Activated naive CD4-positive, alpha-beta T cell treated with anti-CD3 and anti-CD28 coated beads for 36 hours (primary cell): Measurements from ENCODE around the gene ZNF844. TPM values are rescaled to one million over a fixed set of nuclear protein-coding genes. Genes with fewer than 3 reads are reported as not detected.

ENCODE experiments used
- CTCF ChIA-PET: fragments of 350-600 bp; sonication (Branson Sonifier 250); formaldehyde crosslinking; loops from one replicate; lab custom pipeline; 2021; ENCODE audit warnings: antibody characterized with exemption; lab: Charles Lee
- DNase-seq: peaks from one replicate; pipeline ENCODE4 v3.0.0-alpha.2; 2020
- H3K27ac Mint-ChIP-seq: one replicate; pipeline ENCODE4 v1.8.0; 2021; ENCODE audit warnings: mild to moderate bottlenecking, mixed read lengths
- H3K27me3 Mint-ChIP-seq: one replicate; pipeline ENCODE4 v1.8.0; 2021; ENCODE audit warnings: low read depth, mixed read lengths
- H3K36me3 Mint-ChIP-seq: one replicate; pipeline ENCODE4 v1.8.0; 2021; ENCODE audit warnings: low read depth, mixed read lengths
- H3K4me1 Mint-ChIP-seq: one replicate; pipeline ENCODE4 v1.8.0; 2021; ENCODE audit warnings: low read depth, mixed read lengths
- H3K4me3 Mint-ChIP-seq: one replicate; pipeline ENCODE4 v1.8.0; 2021; ENCODE audit warnings: mild to moderate bottlenecking, moderate library complexity, mixed read lengths
- H3K9me3 Mint-ChIP-seq: one replicate; pipeline ENCODE4 v1.8.0; 2021; ENCODE audit warnings: mixed read lengths
- intact Hi-C: fragments of 100-400 bp; cut with micrococcal nuclease; formaldehyde crosslinking; loops from one replicate; pipeline ENCODE4 v1.15.1; 2023
- total RNA-seq, 2 experiments: library from RNA; stranded (reverse); gene quantifications; one replicate each; pipeline ENCODE4 v1.2.3, GENCODE V29; 2021

Gene ZNF844
- total RNA-seq = 1 to 10 TPM; 1.6 TPM

- Mint-ChIP-seq H3K4me1 (peaks cover 6% of the 10 kb centered on the region), H3K27ac (no peak within 1 kb of the TSS), H3K4me3 (peak within 1 kb of the TSS; percentile 80), H3K27me3 (no peaks in the 10 kb centered on the region), H3K9me3 (peaks cover 7% of the 10 kb centered on the region), H3K36me3 (peaks cover 14% of the 10 kb centered on the region)
- CTCF ChIA-PET = interaction anchor here (1.4 kb wide), 1 partner anchor 26 kb away, joined by 6 read pairs; no protein-coding TSS in a partner anchor
- intact Hi-C loops = no loop called here
- peak; percentile 85 for DNase-seq
These were observed at the start of gene ZNF844 for GRCh38 chr19:12064590-12065538. Gene ZNF844 (plus strand): TSS chr19:12064731. CDS start chr19:12064874, 143 bp downstream.

DNA sequence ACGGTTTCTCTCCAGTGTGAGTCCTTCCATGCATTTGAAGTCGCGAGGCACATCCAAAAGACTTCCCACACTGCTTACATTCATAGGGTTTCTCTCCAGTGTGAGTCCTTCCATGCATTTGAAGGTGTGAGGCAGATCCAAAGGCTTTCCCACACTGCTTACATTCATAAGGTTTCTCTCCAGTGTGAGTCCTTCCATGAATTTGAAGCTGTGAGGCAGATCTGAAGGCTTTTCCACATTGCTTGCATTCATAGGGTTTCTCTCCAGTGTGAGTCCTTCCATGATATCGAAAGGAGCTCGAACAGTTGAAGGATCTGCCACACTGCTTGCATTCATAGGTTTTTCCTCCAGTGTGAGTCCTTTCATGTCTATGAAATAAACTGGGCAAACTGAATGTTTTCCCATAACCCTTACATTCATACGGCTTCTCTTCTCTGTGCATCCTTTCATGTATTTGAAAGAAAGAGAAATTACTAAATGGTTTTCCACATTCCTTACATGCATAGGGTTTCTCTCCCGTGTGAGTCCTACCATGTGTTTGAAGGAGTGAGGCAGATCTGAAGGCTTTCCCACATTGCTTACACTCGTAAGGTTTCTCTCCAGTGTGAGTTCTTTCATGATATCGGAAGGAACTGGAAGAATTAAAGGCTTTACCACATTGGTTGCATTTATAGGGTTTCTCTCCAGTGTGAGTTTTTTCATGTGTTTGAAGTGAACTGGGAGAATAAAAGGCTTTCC lies 49.3 kb upstream of the ZNF844 start:
- Mint-ChIP-seq H3K36me3 (peaks cover 72% of the 10 kb centered on the region), H3K4me3 (no peak overlapping the region), H3K27ac (no peak overlapping the region), H3K9me3 (peaks cover 49% of the 10 kb centered on the region), H3K27me3 (no peaks in the 10 kb centered on the region), H3K4me1 (no peaks in the 10 kb centered on the region)
- intact Hi-C loops = no loop called here
- CTCF ChIA-PET = interaction anchor here (0.7 kb wide), 1 partner anchor 149 kb away, joined by 3 read pairs; no protein-coding TSS in a partner anchor
- no peak for DNase-seq

GRCh38 chr19:12015753-12016116 lies 48.8 kb upstream of the ZNF844 start:
- DNase-seq = no peak
- H3K36me3 Mint-ChIP-seq = peaks cover 70% of the 10 kb centered on the region
- H3K27ac Mint-ChIP-seq = no peak overlapping the region
- H3K27me3 Mint-ChIP-seq = no peaks in the 10 kb centered on the region
- no peak overlapping the region for H3K4me3 Mint-ChIP-seq
- peaks cover 49% of the 10 kb centered on the region for H3K9me3 Mint-ChIP-seq
- CTCF ChIA-PET = no interaction called here
- intact Hi-C loops = no loop called here
- H3K4me1 Mint-ChIP-seq = no peaks in the 10 kb centered on the region

GRCh38 chr19:12034198-12034597 lies 30.3 kb upstream of the ZNF844 start:
- Mint-ChIP-seq H3K36me3 (peaks cover 12% of the 10 kb centered on the region), H3K27ac (no peak overlapping the region), H3K4me1 (peaks cover 10% of the 10 kb centered on the region), H3K27me3 (peaks cover 12% of the 10 kb centered on the region), H3K4me3 (peak overlapping the region; percentile 52), H3K9me3 (peaks cover 14% of the 10 kb centered on the region)
- CTCF ChIA-PET = interaction anchor here (1.4 kb wide), 1 partner anchor 45 kb away, joined by 3 read pairs; no protein-coding TSS in a partner anchor
- DNase-seq = no peak
- intact Hi-C loops = no loop called here

DNA sequence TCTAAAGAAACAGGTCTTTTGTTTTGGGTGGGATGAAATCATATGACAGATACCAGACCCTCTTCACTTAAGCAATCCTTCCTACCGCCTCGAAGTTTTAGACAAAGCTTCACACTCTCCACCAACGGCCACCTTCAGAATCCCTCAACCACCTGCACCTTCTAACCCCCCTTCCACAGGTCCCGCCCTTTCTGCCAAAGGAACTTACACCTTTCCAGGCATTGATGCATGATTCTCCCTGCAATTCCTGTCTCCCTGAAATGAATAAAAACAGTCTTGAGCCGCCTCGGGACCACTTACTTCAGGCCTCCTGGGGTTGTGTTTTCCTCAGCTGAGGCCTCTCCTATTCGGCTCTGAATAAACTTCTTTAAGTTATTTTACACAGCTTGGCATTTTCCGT lies 29.9 kb upstream of the ZNF844 start:
- CTCF ChIA-PET = interaction anchor here (1.4 kb wide), 1 partner anchor 45 kb away, joined by 3 read pairs; no protein-coding TSS in a partner anchor
- H3K4me1 Mint-ChIP-seq = peaks cover 10% of the 10 kb centered on the region
- intact Hi-C loops = no loop called here

DNA sequence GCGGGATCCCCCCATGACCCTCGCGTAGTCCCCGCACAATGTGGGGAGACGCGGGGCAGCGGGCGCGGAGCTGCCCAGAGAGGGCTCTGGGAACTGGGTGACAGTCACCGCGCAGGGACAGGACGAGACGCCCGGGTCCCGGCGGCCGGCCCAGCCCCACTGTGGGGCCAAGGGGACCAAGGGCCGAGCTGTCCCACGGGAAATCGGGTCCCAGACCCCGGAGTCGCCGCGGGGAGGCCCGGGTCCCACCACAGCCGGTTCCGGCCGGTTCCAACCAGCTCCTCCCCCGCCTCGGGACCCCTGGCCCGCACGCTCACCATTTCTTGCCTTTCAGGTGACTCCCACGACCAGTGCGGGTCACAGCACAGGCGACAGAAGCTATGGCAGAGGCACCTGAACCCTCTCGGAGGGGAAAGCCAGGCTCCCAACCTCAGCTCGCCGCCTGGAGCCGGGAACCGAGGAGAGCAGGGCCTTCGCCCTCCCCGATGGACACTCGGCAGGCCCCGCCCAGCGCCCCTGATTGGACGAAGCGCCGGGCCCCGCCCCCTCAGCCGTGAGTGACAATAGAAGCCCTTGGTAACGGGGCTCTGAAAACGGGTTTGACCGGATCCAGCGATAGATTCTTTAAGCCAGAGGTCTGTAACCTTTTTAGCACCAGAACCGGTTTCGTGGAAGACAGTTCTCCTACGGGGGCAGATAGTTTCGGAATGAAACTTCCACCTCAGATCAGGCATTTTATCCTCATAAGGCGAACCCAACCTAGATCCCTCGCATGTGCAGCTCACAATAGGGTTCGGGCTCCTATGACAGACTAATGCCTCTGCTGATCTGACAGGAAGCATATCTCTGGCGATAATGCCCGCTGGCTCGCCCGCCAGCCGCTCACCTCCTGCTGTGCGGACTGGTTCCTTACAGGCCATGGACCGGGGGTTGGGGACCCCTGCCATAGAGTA lies 29.0 kb upstream of the ZNF844 start, which contains the start of gene ZNF433:
Gene ZNF433 (minus strand): TSS at position 460 of the 953 bp plus-strand sequence. CDS start 140 bp downstream, at position 320.
- Mint-ChIP-seq H3K27ac (peak within 1 kb of the TSS; percentile 75), H3K36me3 (peaks cover 12% of the 10 kb centered on the region), H3K4me3 (peak within 1 kb of the TSS; percentile 72), H3K9me3 (peaks cover 14% of the 10 kb centered on the region), H3K27me3 (peaks cover 12% of the 10 kb centered on the region), H3K4me1 (peaks cover 10% of the 10 kb centered on the region)
- intact Hi-C loops = loop anchor here (2.0 kb wide), 1 partner anchor 35 kb away; no protein-coding TSS in a partner anchor
- peak; percentile 69 for DNase-seq
- CTCF ChIA-PET = interaction anchor here (0.5 to 1.4 kb wide), 5 partner anchors 34 to 205 kb away, joined by 3 to 6 read pairs (median 5); no protein-coding TSS in a partner anchor

More for the DNA sequence above, 29.9 kb upstream of the ZNF844 start:
- H3K36me3 Mint-ChIP-seq = peaks cover 12% of the 10 kb centered on the region
- no peak for DNase-seq
- peaks cover 14% of the 10 kb centered on the region for H3K9me3 Mint-ChIP-seq
- peak overlapping the region; percentile 52 for H3K4me3 Mint-ChIP-seq
- H3K27me3 Mint-ChIP-seq = peaks cover 12% of the 10 kb centered on the region
- H3K27ac Mint-ChIP-seq = peak overlapping the region; percentile 75

GRCh38 chr19:12042893-12043292 lies 21.6 kb upstream of the ZNF844 start:
- H3K36me3 Mint-ChIP-seq = peaks cover 28% of the 10 kb centered on the region
- H3K27ac Mint-ChIP-seq = no peak overlapping the region
- H3K27me3 Mint-ChIP-seq = no peaks in the 10 kb centered on the region
- H3K4me1 Mint-ChIP-seq = no peaks in the 10 kb centered on the region
- CTCF ChIA-PET = interaction anchor here (0.6 kb wide), 2 partner anchors 17 to 122 kb away, joined by 3 read pairs; no protein-coding TSS in a partner anchor
- H3K9me3 Mint-ChIP-seq = peaks cover 37% of the 10 kb centered on the region
- no peak overlapping the region for H3K4me3 Mint-ChIP-seq
- intact Hi-C loops = no loop called here
- DNase-seq = no peak

- peaks cover 37% of the 10 kb centered on the region for H3K9me3 Mint-ChIP-seq
- DNase-seq = no peak
- no peak overlapping the region for H3K27ac Mint-ChIP-seq
- CTCF ChIA-PET = no interaction called here
- no peak overlapping the region for H3K4me3 Mint-ChIP-seq
- no peaks in the 10 kb centered on the region for H3K27me3 Mint-ChIP-seq
- intact Hi-C loops = no loop called here
- H3K36me3 Mint-ChIP-seq = peaks cover 27% of the 10 kb centered on the region
- H3K4me1 Mint-ChIP-seq = no peaks in the 10 kb centered on the region
These were observed 20.6 kb upstream of the ZNF844 start for GRCh38 chr19:12043752-12044422.

GRCh38 chr19:12047868-12048267 lies 16.7 kb upstream of the ZNF844 start:
- peaks cover 5% of the 10 kb centered on the region for H3K4me1 Mint-ChIP-seq

DNA sequence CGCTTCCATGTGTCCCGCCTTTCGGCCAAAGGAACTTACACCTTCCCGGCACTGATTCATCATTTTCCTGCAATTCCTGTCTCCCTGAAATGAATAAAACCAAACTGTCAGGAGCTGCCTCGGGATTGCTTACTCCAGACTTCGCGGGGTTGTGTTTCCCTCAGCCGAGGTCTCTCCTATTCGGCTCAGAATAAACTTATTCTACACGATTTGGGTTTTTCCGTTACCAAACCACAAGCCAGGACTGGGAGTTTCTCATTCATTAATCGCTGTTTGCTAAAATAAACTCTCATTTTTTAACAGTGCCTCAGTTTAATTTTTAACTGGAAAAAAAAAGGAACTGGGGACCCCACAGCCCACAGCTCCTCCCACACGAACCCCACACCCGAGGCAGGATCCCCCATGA lies 12.4 kb upstream of the ZNF844 start:
- Mint-ChIP-seq H3K36me3 (peaks cover 7% of the 10 kb centered on the region), H3K27me3 (peaks cover 19% of the 10 kb centered on the region), H3K27ac (no peak overlapping the region), H3K4me1 (peaks cover 9% of the 10 kb centered on the region), H3K9me3 (peaks cover 4% of the 10 kb centered on the region), H3K4me3 (peak overlapping the region; percentile 68)
- CTCF ChIA-PET = interaction anchor here (0.6 to 2.3 kb wide), 4 partner anchors 76 to 254 kb away, joined by 3 to 8 read pairs (median 4); partner anchors contain the start of genes ZNF491 and ZNF763
- DNase-seq = peak; percentile 25
- intact Hi-C loops = loop anchor here (1.0 to 2.0 kb wide), 5 partner anchors 52 to 255 kb away; no protein-coding TSS in a partner anchor

More at GRCh38 chr19:12047868-12048267, 16.7 kb upstream of the ZNF844 start:
- Mint-ChIP-seq H3K36me3 (peaks cover 30% of the 10 kb centered on the region), H3K9me3 (peaks cover 26% of the 10 kb centered on the region), H3K27me3 (peaks cover 8% of the 10 kb centered on the region), H3K27ac (no peak overlapping the region), H3K4me3 (no peak overlapping the region)
- CTCF ChIA-PET = interaction anchor here (0.7 kb wide), 1 partner anchor 12 kb away, joined by 6 read pairs; no protein-coding TSS in a partner anchor
- intact Hi-C loops = no loop called here
- DNase-seq = no peak
